CD14-positive monocyte (primary cell): Measurements from ENCODE around the gene PTPRE. TPM values are rescaled to one million over a fixed set of nuclear protein-coding genes. Genes with fewer than 3 reads are reported as not detected.

Experiments used
- DNase-seq, 3 donors: peaks; one replicate each; pipeline ENCODE4 v3.0.0-alpha.2; 2011 to 2022
- H2AFZ ChIP-seq: 2 replicates; pipeline ENCODE4 v1.6.0; 2012; ENCODE audit warnings: mild to moderate bottlenecking, low read depth, low read length, inconsistent platforms; ENCODE audit not compliant: insufficient read depth, poor library complexity, severe bottlenecking
- H3K27ac ChIP-seq, 2 donors: 1 replicate in 1 of 2; 2 replicates in 1 of 2; pipeline ENCODE4 v1.5.1; 2012 to 2013; ENCODE audit warnings: low read length in 2 of 2, control low read depth in 1 of 2, inconsistent platforms in 1 of 2, low read depth in 1 of 2, mild to moderate bottlenecking in 1 of 2
- H3K27me3 ChIP-seq, 2 donors: one replicate each; pipeline versions ENCODE4 v1.6.0 to v1.6.1; 2011 to 2013; ENCODE audit warnings: low read length in 2 of 2; ENCODE audit not compliant: control insufficient read depth in 2 of 2, insufficient read depth in 2 of 2
- H3K36me3 ChIP-seq, 2 donors: replicated peaks in 1 of 2; 1 replicate in 1 of 2; 2 replicates in 1 of 2; pipeline versions ENCODE4 v1.5.1 to v1.6.1; 2012 to 2013; ENCODE audit warnings: low read length in 2 of 2, control low read depth in 1 of 2, inconsistent platforms in 1 of 2, mild to moderate bottlenecking in 1 of 2; ENCODE audit not compliant: insufficient read depth in 2 of 2, control insufficient read depth in 1 of 2
- H3K4me1 ChIP-seq, 2 donors: 1 replicate in 1 of 2; 2 replicates in 1 of 2; pipeline versions ENCODE4 v1.5.1 to v1.6.1; 2012 to 2013; ENCODE audit warnings: low read length in 2 of 2, control low read depth in 1 of 2, inconsistent platforms in 1 of 2, mild to moderate bottlenecking in 1 of 2, moderate library complexity in 1 of 2; ENCODE audit not compliant: insufficient read depth in 2 of 2, control insufficient read depth in 1 of 2
- H3K4me2 ChIP-seq: replicated peaks from 2 replicates; pipeline ENCODE3; 2012; ENCODE audit warnings: low read length, moderate library complexity, mild to moderate bottlenecking; ENCODE audit not compliant: poor library complexity, severe bottlenecking; ENCODE audit errors: extremely low read depth
- H3K4me3 ChIP-seq, 3 experiments: fragments of 200-600 bp in 1 of 3; sonication (generic) in 1 of 3; replicated peaks in 1 of 3; 1 replicate in 2 of 3; 2 replicates in 1 of 3; pipeline ENCODE4 v1.5.1; 2011 to 2013; ENCODE audit warnings: low read length in 3 of 3, mild to moderate bottlenecking in 3 of 3, control low read depth in 2 of 3, low read depth in 2 of 3, inconsistent platforms in 1 of 3, moderate library complexity in 1 of 3
- H3K79me2 ChIP-seq: 2 replicates; pipeline ENCODE4 v1.6.0; 2012; ENCODE audit warnings: mild to moderate bottlenecking, control low read depth, inconsistent platforms, low read length, moderate library complexity; ENCODE audit not compliant: insufficient read depth
- H3K9ac ChIP-seq: 2 replicates; pipeline ENCODE4 v1.6.0; 2017; ENCODE audit warnings: low read length, mild to moderate bottlenecking; ENCODE audit not compliant: insufficient read depth, poor library complexity, severe bottlenecking
- H3K9me3 ChIP-seq, 2 donors: replicated peaks in 1 of 2; 1 replicate in 1 of 2; 2 replicates in 1 of 2; pipeline versions ENCODE4 v1.5.1 to v1.6.1; 2012 to 2013; ENCODE audit warnings: low read length in 2 of 2, control low read depth in 1 of 2; ENCODE audit not compliant: control insufficient read depth in 1 of 2, insufficient read depth in 1 of 2
- H4K20me1 ChIP-seq: 2 replicates; pipeline ENCODE4 v1.6.0; 2012; ENCODE audit warnings: mild to moderate bottlenecking, low read length, control low read depth, moderate library complexity; ENCODE audit not compliant: insufficient read depth
- H3K27ac Mint-ChIP-seq, 7 donors: one replicate each; pipeline ENCODE4 v1.8.0; 2020; ENCODE audit warnings: mild to moderate bottlenecking in 7 of 7, mixed read lengths in 7 of 7, moderate library complexity in 6 of 7, inconsistent platforms in 2 of 7
- H3K27me3 Mint-ChIP-seq, 3 donors: one replicate each; pipeline ENCODE4 v1.8.0; 2021 to 2022; ENCODE audit warnings: low read depth in 3 of 3, mild to moderate bottlenecking in 3 of 3, mixed read lengths in 3 of 3, moderate library complexity in 3 of 3, inconsistent platforms in 1 of 3
- H3K36me3 Mint-ChIP-seq, 2 donors: one replicate each; pipeline ENCODE4 v1.8.0; 2020; ENCODE audit warnings: mixed read lengths in 2 of 2, inconsistent platforms in 1 of 2, mild to moderate bottlenecking in 1 of 2
- H3K4me1 Mint-ChIP-seq: one replicate; pipeline ENCODE4 v1.8.0; 2020; ENCODE audit warnings: mild to moderate bottlenecking, mixed read lengths
- H3K4me3 Mint-ChIP-seq, 2 donors: one replicate each; pipeline ENCODE4 v1.8.0; 2020; ENCODE audit warnings: mild to moderate bottlenecking in 2 of 2, mixed read lengths in 2 of 2, moderate library complexity in 1 of 2
- H3K9me3 Mint-ChIP-seq, 7 donors: one replicate each; pipeline ENCODE4 v1.8.0; 2020 to 2022; ENCODE audit warnings: mixed read lengths in 7 of 7, mild to moderate bottlenecking in 6 of 7, moderate library complexity in 6 of 7, inconsistent platforms in 2 of 7
- WGBS: methylation state at CpG from one replicate; pipeline ENCODE4 v1.1.5; 2013; ENCODE audit warnings: missing lambda C conversion rate; ENCODE audit not compliant: insufficient coverage; 5-methylcytosine and 5-hydroxymethylcytosine counted together
- intact Hi-C, 2 donors: fragments of 100-400 bp; cut with micrococcal nuclease; formaldehyde crosslinking; loops; one replicate each; pipeline versions ENCODE4 v1.15.0 to v1.15.1; 2023
- polyA plus RNA-seq, 3 donors: library from polyadenylated mRNA; depleted of rRNA in 1 of 3; unstranded in 2 of 3; stranded (reverse) in 1 of 3; fragments of 300-500 nt in 2 of 3; fragments of >200 nt in 1 of 3; fragmentation: Illumina TruSeq in 2 of 3; gene quantifications; 1 replicate in 2 of 3; 2 replicates in 1 of 3; pipeline ENCODE4 v1.2.3, GENCODE V29; 2012 to 2021
- TF ChIP-seq, protein P1 (sequence below): fragments of 200-600 bp; IDR thresholded peaks from one replicate; pipeline ENCODE4 v1.8.0; 2022; ENCODE audit warnings: antibody characterized with exemption, mild to moderate bottlenecking

Gene PTPRE
- polyA plus RNA-seq, 3 donors: 95.2 to 271 (median 125) TPM

DNA sequence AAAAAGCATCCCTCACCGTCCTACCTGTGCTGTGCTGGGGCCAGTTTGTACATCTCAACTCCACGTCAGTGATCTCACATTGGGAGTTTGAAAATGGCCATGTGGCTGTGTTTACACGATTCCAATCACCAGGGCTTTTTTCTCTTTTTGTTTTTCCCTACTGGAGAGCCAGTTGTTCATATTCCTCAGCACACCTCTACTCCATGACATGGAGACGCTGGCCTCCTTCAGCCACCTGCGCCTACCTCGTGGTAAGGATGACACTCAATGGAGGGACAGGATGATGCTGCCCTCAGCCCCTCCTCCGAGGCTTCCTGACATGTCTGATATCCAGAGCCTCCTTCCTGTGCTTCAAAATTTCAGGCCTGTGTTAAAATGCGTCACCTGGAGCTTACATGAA lies 24.5 kb upstream of the PTPRE start:
- Histone ChIP-seq H3K79me2 (no peaks in the 10 kb centered on the region), H3K4me2 (no peak overlapping the region), H2AFZ (no peak overlapping the region), H3K9ac (no peak overlapping the region), H4K20me1 (no peaks in the 10 kb centered on the region), H3K9me3 (no peaks in the 10 kb centered on the region), H3K36me3 (no peaks in the 10 kb centered on the region), H3K4me3 (no peak overlapping the region), H3K27me3 (no peaks in the 10 kb centered on the region), H3K4me1 (peaks cover 80 to 85% of the 10 kb centered on the region in 2 donors), H3K27ac (peak overlapping the region; percentile 16 to 89)
- Mint-ChIP-seq H3K27ac (peak overlapping the region; percentile 52 to 95 (median 73)), H3K4me3 (no peak overlapping the region), H3K27me3 (peaks cover 0 to 1% (median 0%) of the 10 kb centered on the region in 3 donors), H3K36me3 (no peaks in the 10 kb centered on the region), H3K4me1 (peaks cover 78% of the 10 kb centered on the region), H3K9me3 (peaks cover 0 to 2% (median 0%) of the 10 kb centered on the region in 7 donors)
- intact Hi-C loops: no loop called here
- TF ChIP-seq, protein P1, sequence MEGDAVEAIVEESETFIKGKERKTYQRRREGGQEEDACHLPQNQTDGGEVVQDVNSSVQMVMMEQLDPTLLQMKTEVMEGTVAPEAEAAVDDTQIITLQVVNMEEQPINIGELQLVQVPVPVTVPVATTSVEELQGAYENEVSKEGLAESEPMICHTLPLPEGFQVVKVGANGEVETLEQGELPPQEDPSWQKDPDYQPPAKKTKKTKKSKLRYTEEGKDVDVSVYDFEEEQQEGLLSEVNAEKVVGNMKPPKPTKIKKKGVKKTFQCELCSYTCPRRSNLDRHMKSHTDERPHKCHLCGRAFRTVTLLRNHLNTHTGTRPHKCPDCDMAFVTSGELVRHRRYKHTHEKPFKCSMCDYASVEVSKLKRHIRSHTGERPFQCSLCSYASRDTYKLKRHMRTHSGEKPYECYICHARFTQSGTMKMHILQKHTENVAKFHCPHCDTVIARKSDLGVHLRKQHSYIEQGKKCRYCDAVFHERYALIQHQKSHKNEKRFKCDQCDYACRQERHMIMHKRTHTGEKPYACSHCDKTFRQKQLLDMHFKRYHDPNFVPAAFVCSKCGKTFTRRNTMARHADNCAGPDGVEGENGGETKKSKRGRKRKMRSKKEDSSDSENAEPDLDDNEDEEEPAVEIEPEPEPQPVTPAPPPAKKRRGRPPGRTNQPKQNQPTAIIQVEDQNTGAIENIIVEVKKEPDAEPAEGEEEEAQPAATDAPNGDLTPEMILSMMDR: no peak
- 94% methylated on average over 6 of the region's 8 CpGs for WGBS
- no peak for DNase-seq

DNA sequence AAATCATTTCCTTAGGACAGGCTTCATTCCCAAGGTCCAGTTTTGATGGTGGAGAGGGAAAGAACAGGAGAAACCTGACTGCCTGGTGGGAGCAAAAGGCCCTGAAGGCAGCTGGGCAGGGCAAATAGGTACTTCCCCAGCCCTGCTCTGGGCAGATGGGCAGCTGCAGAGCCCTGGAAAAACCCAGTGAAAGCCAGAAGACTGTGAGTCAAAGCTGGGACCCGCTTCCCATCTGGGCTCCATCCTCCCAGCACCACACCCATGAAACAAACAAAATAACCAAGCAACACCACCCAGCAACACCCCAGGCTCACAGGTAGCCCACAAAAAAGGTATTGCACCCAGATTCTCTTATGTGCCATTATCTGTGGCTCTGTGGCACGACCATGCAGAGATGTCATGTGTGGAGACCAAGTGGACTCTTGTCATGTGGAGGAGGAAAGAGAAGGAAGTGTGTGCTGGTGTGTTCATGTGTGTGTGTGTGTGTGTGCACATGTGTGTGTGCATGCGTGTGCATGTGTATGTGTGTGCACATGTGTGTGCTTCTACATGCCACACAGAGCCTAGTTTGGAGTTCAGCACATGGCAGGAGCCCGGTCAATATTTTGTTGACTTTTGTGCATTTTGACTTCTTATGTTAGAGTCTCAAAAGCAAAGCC lies 24.0 kb upstream of the PTPRE start:
- Mint-ChIP-seq H3K27ac (peak overlapping the region; percentile 52 to 95 (median 73)), H3K4me3 (no peak overlapping the region), H3K27me3 (peaks cover 0 to 1% (median 0%) of the 10 kb centered on the region in 3 donors), H3K4me1 (peaks cover 73% of the 10 kb centered on the region), H3K36me3 (no peaks in the 10 kb centered on the region), H3K9me3 (peaks cover 0 to 2% (median 0%) of the 10 kb centered on the region in 7 donors)
- H3K4me1 ChIP-seq: peaks cover 74 to 80% of the 10 kb centered on the region in 2 donors
- peak in 2 of 3 donors; percentile 73 to 88 for DNase-seq
- WGBS: 88% methylated on average over 4 of the region's 4 CpGs
- intact Hi-C loops: no loop called here
- no peaks in the 10 kb centered on the region for H4K20me1 ChIP-seq
- H3K27me3 ChIP-seq: no peaks in the 10 kb centered on the region
- peak overlapping the region; percentile 16 to 89 for H3K27ac ChIP-seq
- H3K4me3 ChIP-seq: no peak overlapping the region
- no peak overlapping the region for H3K4me2 ChIP-seq
- no peaks in the 10 kb centered on the region for H3K9me3 ChIP-seq
- no peak overlapping the region for H3K9ac ChIP-seq
- no peak overlapping the region for H2AFZ ChIP-seq
- H3K79me2 ChIP-seq: no peaks in the 10 kb centered on the region
- no peaks in the 10 kb centered on the region for H3K36me3 ChIP-seq
- TF ChIP-seq, protein P1: no peak
